GM12801 (cell line): Measurements from ENCODE around the gene SFMBT2.

Experiments used
- TF ChIP-seq, protein P1 (sequence below): IDR thresholded peaks from one replicate; pipeline ENCODE4 v1.5.1; 2011; ENCODE audit warnings: control low read depth; ENCODE audit not compliant: insufficient read length; ENCODE audit errors: extremely low read depth

Gene SFMBT2

DNA sequence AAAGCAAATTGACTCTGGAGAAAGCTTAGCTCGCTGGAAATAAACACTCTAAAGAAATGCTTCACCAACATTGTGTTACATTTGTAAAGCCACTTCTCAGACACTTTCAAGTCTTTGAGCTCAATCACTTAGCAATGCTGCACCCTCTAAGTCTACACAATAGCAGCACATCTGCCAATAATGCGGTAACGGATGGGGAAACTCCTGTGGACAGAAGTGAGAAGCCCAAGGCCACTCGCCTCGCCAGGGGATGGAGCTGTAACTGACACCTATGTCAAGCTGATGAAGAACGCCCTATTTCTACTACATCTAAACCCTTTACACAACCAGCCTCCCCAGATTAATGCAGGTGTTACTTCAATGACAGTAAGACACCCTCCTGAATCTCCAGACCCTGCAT, 167.7 kb downstream of the SFMBT2 start:
- TF ChIP-seq, protein P1, sequence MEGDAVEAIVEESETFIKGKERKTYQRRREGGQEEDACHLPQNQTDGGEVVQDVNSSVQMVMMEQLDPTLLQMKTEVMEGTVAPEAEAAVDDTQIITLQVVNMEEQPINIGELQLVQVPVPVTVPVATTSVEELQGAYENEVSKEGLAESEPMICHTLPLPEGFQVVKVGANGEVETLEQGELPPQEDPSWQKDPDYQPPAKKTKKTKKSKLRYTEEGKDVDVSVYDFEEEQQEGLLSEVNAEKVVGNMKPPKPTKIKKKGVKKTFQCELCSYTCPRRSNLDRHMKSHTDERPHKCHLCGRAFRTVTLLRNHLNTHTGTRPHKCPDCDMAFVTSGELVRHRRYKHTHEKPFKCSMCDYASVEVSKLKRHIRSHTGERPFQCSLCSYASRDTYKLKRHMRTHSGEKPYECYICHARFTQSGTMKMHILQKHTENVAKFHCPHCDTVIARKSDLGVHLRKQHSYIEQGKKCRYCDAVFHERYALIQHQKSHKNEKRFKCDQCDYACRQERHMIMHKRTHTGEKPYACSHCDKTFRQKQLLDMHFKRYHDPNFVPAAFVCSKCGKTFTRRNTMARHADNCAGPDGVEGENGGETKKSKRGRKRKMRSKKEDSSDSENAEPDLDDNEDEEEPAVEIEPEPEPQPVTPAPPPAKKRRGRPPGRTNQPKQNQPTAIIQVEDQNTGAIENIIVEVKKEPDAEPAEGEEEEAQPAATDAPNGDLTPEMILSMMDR: no peak

DNA sequence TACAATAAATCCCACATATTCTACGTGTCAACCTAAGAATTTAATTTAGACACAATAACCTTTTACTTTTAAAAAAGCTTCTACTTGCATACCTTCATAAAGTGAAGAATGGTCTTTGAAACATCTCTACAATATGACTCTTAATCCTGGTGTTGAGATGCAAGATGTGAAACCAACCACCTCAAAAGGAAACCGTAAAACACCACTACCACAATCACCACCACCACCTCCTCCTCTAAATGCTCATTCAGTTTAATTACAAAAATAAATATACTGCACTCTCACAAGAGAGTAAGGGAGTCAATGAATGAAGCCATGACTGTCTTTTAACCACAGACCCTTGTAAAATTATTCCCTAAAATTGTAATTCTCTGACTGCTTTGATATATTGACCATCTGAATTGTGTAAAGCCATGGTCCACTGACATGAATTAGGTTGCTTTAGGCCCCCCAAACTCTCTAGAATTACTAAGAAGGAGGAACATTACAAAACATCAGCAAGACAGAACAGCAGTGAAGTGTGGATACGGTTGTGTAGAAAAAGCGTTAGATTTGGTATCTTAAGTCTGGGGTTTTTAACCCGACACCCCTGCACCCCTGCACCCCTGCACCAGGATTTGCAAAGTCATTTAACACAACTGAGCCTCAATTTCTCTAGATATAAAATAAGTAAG, 171.4 kb downstream of the SFMBT2 start:
- TF ChIP-seq, protein P1: no peak

DNA sequence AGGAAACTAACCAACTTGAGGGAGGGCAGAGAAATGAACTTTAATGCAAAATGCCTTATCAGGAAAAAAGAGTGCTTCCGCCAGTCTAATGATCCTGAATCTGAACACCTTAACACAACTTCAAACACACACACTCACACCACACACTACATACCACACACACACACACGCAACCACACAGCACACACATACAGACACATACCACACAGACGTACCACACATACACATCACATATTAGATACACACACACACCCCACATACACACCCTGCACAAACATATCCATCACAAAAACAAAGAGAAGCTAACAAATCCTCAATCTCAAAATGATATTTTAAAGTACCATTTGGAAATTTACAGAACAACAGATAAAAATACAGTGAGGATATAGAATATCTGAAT, 175.5 kb downstream of the SFMBT2 start:
- TF ChIP-seq, protein P1: no peak

DNA sequence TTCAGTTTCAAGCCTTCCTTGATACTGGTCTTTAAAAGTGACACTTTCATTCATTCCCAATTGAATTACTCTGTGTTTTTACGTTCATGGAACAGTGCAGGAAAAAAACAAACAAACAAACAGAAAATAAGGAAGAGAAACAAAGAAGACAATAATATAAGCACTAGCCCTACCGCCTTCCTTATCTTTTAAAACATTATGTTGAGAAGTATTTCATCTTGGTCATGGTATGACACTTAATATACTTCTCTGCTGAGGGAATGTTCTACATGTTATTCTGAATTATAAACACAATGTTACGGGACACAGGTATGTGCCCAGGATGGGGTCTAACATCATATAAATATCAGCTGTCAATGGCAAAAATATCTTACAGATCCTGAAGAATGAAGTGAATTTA, 176.7 kb downstream of the SFMBT2 start:
- TF ChIP-seq, protein P1: no peak

DNA sequence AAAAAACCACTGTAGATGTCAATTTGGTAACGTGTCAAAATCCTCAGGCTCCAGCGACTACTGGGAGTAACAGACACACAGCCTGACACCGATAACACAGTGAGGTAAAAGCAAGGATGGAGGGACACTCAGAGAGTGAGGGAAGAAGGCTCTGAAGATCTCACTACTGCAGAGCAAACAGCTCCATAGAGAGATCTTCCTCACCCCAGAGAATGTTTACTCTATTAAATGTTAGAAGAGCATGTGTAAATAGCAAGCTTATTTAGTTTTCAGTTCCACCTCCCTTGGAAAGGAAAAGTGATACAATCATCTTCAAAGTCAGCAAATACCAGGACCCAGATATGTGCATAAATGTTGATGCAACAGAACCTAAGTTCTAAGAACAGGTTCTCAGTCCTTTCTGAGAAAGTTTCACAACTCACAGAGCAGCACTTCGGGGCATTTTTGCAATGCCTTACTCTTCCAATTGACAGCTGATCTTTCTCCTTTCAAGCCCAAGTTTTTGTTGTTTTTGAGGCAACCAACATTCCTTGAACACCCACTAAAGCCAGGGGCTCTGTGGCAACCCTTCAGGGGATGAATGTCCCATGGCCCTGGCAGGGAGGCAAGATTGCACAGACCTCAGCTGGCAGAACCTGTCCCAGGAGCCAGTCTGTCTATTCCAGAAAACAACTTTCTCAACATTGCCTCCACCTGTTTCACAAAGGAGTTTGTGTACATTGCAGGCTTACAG, 177.4 kb downstream of the SFMBT2 start:
- TF ChIP-seq, protein P1: no peak

DNA sequence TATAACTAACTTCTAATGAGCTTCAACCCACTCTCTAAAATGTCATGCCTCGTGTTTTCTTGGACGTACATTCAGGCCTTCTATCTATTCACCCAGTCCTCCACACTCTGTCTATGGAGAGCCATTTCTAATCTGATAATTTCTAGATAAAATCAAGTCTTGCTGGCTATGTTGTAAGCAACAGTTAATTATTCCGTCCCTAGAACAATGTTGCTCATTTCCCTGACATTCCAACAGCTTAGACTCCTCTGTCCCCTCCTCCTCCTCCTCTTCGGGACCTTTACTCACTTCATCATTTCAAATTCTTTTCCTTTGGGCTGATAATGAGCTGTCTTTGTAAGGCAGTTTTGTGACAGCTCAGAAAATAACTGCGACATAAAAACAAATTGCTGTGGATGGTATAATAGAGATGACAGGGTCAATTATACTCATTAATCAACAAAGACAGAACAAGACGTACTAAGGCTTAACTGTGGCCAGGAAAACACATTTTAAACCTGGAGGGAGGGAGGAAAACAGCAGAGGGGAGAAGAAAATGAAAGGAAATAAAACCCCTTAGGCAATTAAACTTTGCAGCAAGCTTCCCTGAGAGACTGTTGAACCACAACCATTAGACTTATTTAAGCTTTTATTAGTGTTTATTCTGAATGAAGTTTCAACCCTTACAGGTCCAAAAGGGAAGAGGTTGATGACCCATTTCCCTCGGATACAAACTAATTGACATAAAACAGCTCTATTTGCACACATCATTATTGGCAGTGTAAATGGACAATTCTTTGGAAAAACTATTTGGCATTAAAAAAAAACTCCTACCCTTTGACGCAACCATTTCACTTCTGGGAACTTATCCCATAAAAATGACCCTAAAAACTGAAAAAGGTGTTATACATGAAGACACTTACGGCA, 179.1 kb downstream of the SFMBT2 start:
- TF ChIP-seq, protein P1: no peak

DNA sequence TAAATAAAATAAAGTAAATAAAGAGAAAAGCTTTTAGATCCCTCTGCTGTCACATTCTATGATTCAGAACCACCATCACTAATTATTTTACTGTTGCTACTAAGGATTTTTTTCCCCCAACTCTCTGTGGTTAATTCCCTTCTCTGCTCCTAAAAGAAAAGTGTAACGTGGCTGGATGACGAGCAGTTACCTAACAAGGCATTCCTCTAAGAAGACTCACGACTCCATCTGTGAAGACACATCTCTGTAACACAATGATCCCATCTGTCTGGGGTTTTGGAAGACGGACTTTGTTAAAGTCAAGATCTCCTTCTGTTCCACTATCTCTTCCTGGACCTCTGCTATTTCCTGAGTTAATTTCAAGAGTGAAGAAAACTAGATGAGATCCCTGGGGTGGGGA, 179.9 kb downstream of the SFMBT2 start:
- TF ChIP-seq, protein P1: no peak
